Spinal cord (tissue), 10 donors: ENCODE results near the gene ZGPAT. TPM values are rescaled to one million over a fixed set of nuclear protein-coding genes. Genes with fewer than 3 reads are reported as not detected.

ENCODE experiments used
- DNase-seq, 6 donors: peaks; one replicate each; pipeline versions ENCODE4 v3.0.0 to v3.0.0-alpha.2; 2013 to 2015; ENCODE audit warnings: low spot score in 6 of 6, low read depth in 4 of 6
- H3K27ac ChIP-seq: one replicate; pipeline ENCODE4 v1.5.1; 2013; ENCODE audit warnings: low read depth, low read length, control low read depth
- H3K27me3 ChIP-seq: one replicate; pipeline ENCODE4 v1.6.1; 2013; ENCODE audit warnings: low read length; ENCODE audit not compliant: control insufficient read depth, insufficient read depth
- H3K36me3 ChIP-seq: one replicate; pipeline ENCODE4 v1.6.1; 2013; ENCODE audit warnings: low read length; ENCODE audit not compliant: control insufficient read depth, insufficient read depth
- H3K4me1 ChIP-seq: one replicate; pipeline ENCODE4 v1.6.1; 2013; ENCODE audit warnings: low read length; ENCODE audit not compliant: control insufficient read depth, insufficient read depth
- H3K4me3 ChIP-seq: one replicate; pipeline ENCODE4 v1.5.1; 2013; ENCODE audit warnings: low read depth, low read length, control low read depth
- H3K9me3 ChIP-seq: one replicate; pipeline ENCODE4 v1.6.1; 2013; ENCODE audit warnings: low read length; ENCODE audit not compliant: control insufficient read depth, insufficient read depth
- WGBS: methylation state at CpG from one replicate; pipeline ENCODE4 v1.1.5; 2013; ENCODE audit warnings: missing lambda C conversion rate; ENCODE audit not compliant: insufficient coverage; 5-methylcytosine and 5-hydroxymethylcytosine counted together
- polyA plus RNA-seq, 2 donors: library from polyadenylated mRNA; unstranded; fragments of 120-200 nt; gene quantifications; one replicate each; pipeline ENCODE4 v1.2.1, GENCODE V29; 2013; ENCODE audit not compliant: insufficient read length in 2 of 2
- total RNA-seq, 2 donors: library from RNA; depleted of rRNA in 1 of 2; stranded (reverse); fragments of 120-200 nt in 1 of 2; fragments of >200 nt in 1 of 2; gene quantifications; one replicate each; pipeline versions ENCODE4 v1.2.3 to v1.2.4, GENCODE V29; 2013 to 2014
- donor health status: healthy.

Gene ZGPAT
- total and polyA plus RNA-seq, 4 donors, result 6.9 to 34.6 (median 23.1) TPM

DNA sequence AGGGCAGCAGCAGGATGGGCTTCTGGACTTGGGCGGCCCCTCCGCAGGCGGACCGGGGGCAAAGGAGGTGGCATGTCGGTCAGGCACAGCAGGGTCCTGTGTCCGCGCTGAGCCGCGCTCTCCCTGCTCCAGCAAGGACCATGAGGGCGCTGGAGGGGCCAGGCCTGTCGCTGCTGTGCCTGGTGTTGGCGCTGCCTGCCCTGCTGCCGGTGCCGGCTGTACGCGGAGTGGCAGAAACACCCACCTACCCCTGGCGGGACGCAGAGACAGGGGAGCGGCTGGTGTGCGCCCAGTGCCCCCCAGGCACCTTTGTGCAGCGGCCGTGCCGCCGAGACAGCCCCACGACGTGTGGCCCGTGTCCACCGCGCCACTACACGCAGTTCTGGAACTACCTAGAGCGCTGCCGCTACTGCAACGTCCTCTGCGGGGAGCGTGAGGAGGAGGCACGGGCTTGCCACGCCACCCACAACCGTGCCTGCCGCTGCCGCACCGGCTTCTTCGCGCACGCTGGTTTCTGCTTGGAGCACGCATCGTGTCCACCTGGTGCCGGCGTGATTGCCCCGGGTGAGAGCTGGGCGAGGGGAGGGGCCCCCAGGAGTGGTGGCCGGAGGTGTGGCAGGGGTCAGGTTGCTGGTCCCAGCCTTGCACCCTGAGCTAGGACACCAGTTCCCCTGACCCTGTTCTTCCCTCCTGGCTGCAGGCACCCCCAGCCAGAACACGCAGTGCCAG, 11.0 kb upstream of the ZGPAT start, which contains the start of gene TNFRSF6B:
TSS of gene TNFRSF6B (plus strand) at position 25 of the 729 bp plus-strand sequence. CDS start at position 141, 116 bp downstream.
- DNase-seq, result peak in 1 of 6 donors; percentile 46
- 20% methylated on average over 52 of the region's 52 CpGs for WGBS
- peaks cover 97% of the 10 kb centered on the region for H3K36me3 ChIP-seq

DNA sequence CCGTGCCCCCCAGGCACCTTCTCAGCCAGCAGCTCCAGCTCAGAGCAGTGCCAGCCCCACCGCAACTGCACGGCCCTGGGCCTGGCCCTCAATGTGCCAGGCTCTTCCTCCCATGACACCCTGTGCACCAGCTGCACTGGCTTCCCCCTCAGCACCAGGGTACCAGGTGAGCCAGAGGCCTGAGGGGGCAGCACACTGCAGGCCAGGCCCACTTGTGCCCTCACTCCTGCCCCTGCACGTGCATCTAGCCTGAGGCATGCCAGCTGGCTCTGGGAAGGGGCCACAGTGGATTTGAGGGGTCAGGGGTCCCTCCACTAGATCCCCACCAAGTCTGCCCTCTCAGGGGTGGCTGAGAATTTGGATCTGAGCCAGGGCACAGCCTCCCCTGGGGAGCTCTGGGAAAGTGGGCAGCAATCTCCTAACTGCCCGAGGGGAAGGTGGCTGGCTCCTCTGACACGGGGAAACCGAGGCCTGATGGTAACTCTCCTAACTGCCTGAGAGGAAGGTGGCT, 10.4 kb upstream of the ZGPAT start:
- 67% methylated on average over 7 of the region's 7 CpGs for WGBS
- H3K36me3 ChIP-seq, result peaks cover 97% of the 10 kb centered on the region
- H3K27me3 ChIP-seq, result no peaks in the 10 kb centered on the region
- H3K4me1 ChIP-seq, result peaks cover 25% of the 10 kb centered on the region
- no peak overlapping the region for H3K27ac ChIP-seq
- DNase-seq, result no peak
- no peaks in the 10 kb centered on the region for H3K9me3 ChIP-seq
- peak overlapping the region; percentile 1 for H3K4me3 ChIP-seq

More for the DNA sequence above, 11.0 kb upstream of the ZGPAT start, which contains the start of gene TNFRSF6B:
- no peaks in the 10 kb centered on the region for H3K27me3 ChIP-seq
- H3K27ac ChIP-seq, result no peak within 1 kb of the TSS
- peak within 1 kb of the TSS; percentile 1 for H3K4me3 ChIP-seq
- H3K4me1 ChIP-seq, result peaks cover 25% of the 10 kb centered on the region
- H3K9me3 ChIP-seq, result no peaks in the 10 kb centered on the region

DNA sequence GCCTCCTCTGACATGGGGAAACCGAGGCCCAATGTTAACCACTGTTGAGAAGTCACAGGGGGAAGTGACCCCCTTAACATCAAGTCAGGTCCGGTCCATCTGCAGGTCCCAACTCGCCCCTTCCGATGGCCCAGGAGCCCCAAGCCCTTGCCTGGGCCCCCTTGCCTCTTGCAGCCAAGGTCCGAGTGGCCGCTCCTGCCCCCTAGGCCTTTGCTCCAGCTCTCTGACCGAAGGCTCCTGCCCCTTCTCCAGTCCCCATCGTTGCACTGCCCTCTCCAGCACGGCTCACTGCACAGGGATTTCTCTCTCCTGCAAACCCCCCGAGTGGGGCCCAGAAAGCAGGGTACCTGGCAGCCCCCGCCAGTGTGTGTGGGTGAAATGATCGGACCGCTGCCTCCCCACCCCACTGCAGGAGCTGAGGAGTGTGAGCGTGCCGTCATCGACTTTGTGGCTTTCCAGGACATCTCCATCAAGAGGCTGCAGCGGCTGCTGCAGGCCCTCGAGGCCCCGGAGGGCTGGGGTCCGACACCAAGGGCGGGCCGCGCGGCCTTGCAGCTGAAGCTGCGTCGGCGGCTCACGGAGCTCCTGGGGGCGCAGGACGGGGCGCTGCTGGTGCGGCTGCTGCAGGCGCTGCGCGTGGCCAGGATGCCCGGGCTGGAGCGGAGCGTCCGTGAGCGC, 9.8 kb upstream of the ZGPAT start:
- Histone ChIP-seq H3K9me3 (no peaks in the 10 kb centered on the region), H3K27me3 (no peaks in the 10 kb centered on the region), H3K4me1 (peaks cover 25% of the 10 kb centered on the region), H3K27ac (no peak overlapping the region), H3K36me3 (peaks cover 97% of the 10 kb centered on the region), H3K4me3 (no peak overlapping the region)
- 77% methylated on average over 25 of the region's 40 CpGs for WGBS
- DNase-seq, result no peak

DNA sequence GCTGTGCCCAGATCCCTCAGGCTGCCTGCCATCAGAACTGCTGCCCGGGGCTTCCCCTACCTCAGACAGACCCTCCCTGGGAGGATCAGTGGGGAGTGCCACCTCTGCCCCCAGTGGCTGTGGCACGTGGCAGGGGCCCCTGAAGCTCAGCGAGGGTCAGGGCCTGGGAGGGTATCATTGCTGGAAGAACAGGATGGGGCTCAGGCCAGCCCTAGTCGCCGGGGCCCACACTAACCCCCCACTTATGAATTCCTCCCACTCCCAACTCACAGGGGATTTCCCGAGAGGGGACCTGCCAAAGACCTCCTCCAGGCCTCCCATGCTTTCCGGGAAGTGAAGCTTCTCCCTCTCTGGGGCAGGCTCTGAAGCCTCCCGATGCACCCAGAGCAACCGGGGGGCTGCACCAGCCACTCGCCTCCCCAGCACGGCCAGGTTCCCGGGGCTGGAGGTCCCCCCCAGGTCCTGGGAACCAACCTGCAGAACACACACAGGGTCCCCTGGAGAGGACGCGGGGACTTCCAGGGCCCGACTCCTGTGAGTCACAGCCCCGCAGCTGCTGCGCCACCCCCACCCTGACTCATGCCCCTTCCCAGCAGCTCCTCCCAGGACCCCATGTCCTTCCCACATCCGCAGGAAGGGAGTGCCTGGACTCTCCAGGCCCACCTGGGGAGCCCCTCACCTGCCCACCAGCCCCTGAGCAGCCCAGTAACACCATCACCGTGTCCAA, 8.9 kb upstream of the ZGPAT start:
- 78% methylated on average over 16 of the region's 19 CpGs for WGBS
- Histone ChIP-seq H3K36me3 (peaks cover 100% of the 10 kb centered on the region), H3K9me3 (no peaks in the 10 kb centered on the region), H3K27ac (no peak overlapping the region), H3K27me3 (no peaks in the 10 kb centered on the region), H3K4me3 (no peak overlapping the region), H3K4me1 (peaks cover 25% of the 10 kb centered on the region)
- no peak for DNase-seq

DNA sequence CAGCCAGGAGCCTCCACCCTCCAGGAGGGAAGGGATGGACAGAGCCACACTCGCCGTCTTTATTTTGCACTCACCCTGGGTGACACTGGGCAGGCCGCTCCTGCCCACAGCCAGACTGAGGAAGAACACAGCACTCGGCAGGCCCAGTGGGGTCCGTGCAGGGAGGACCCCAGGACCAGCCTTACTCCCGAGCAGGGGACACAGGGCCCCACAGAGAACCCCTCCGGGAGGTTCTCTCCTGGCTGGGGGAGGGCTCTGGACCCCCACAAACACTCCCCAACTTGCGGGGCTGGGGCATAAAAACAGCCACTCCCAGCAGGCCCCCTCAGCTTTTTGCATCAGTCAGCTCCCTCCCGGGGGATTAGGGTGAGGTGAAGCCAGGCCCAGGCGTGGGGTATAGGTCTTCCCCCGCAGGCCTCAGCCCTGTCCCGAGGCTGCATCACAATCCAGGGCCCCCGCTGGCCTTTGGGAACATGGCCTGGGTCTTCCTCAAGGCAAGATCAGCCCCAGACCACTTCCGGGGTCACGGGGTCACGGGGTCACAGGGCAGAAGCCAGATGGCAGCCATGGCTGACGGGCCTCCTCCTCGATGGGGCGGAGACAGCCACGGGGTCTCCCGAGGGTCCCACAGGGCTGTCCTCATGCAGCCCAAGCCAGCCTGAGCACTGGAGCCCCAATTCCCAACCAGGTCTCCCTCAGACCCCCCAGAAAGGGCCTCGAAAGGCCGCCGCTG, 8.2 kb upstream of the ZGPAT start:
- Histone ChIP-seq H3K36me3 (peaks cover 100% of the 10 kb centered on the region), H3K4me3 (no peak overlapping the region), H3K27ac (no peak overlapping the region)

DNA sequence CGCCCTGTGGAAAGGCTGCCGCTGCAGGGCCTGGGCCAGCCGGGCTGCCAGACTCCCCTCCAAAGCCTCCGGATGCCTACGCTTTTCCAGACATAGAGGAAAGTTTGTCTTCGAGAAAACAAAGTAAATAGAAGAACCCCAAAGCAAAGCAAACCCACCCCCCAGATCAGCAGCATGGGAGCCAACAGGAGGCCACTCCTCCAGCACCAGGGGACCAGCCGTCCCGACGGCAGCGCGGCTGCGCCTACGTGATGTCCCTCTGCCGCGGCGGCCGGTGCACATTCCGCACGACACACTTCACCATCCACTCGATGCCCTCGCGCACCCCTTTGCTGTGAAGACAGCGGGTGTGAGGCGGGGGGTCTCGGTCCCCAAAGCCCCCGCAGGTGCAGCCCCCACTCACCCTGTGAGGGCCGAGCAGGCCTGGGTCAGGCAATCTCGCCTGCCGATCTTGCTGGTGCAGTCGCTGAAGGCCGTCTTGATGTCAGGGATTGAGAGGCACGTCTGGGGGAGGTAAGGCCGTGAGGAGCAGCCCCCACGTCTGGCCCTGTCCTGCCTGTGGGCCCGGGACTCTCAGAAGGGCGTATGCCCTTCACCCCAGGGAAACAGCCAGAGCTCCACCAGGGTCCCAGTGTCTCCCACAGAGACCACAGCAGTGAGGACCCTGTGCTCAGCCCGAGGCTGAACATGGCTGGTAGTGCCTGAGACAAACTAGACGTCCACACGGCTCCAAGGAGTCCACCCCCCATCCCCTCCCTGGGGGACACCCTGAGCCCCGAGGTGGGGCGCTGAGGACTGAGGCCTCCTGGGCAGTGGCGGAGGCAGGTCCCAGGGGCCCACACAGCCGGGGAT, 7.4 kb upstream of the ZGPAT start:
- DNase-seq, result no peak
- peaks cover 100% of the 10 kb centered on the region for H3K36me3 ChIP-seq

More for the DNA sequence above, 8.2 kb upstream of the ZGPAT start:
- Histone ChIP-seq H3K27me3 (no peaks in the 10 kb centered on the region), H3K9me3 (no peaks in the 10 kb centered on the region), H3K4me1 (peaks cover 25% of the 10 kb centered on the region)
- DNase-seq, result no peak
- 75% methylated on average over 21 of the region's 24 CpGs for WGBS

DNA sequence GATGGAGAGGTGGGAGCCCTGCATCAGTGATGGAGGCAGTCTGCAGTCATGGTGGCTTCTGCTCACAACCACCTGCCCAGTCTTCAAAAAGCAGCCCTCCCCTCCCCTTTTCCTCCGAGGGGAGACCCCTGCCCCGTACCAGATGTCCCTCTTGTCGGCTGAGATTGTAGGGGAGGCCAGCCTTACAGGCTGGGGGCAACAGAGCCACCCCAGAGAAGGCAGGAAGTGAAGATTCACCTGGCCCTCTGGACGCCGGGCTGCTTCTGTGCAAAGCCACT, 6.8 kb upstream of the ZGPAT start:
- DNase-seq, result no peak
- Histone ChIP-seq H3K36me3 (peaks cover 100% of the 10 kb centered on the region), H3K27ac (no peak overlapping the region)

More for the DNA sequence above, 7.4 kb upstream of the ZGPAT start:
- Histone ChIP-seq H3K9me3 (no peaks in the 10 kb centered on the region), H3K27me3 (no peaks in the 10 kb centered on the region), H3K27ac (no peak overlapping the region), H3K4me1 (peaks cover 25% of the 10 kb centered on the region), H3K4me3 (no peak overlapping the region)
- WGBS, result 87% methylated on average over 37 of the region's 43 CpGs

DNA sequence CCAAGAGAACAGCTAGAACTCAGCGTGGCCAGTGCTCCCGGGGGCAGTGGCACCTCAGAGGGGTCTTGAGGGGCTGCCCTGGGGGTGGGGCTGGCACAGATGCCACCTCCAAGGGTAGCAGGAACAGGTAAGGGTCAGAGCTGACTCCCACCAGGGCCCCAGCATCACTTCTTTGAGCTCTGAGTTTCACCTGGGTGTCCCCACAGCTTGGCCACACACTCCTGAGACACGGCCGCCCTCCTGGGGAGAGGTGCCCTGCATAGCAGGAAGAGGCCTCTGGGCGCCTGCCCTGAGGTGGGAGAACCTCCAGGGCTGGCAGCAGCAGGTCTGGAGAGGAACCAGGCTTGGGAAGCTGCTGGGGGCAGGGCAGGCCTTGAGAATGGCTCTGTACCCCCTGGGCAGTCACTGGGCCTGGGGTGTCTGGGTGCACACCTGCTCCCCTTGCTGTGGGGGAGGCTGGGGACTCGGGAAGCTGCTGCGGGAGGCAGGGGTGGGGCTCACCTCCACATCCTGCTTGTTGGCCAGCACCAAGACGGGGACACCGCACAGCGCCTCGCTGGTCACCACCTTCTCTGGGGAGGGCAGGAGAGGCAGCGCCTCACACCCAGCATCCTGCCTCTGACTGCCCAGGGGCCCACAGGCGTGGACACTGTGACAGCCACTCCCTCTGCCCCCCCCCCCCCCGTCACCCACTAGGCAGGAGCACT, 6.4 kb upstream of the ZGPAT start:
- Histone ChIP-seq H3K27me3 (no peaks in the 10 kb centered on the region), H3K4me1 (peaks cover 26% of the 10 kb centered on the region), H3K4me3 (no peak overlapping the region), H3K27ac (no peak overlapping the region), H3K9me3 (no peaks in the 10 kb centered on the region), H3K36me3 (peaks cover 100% of the 10 kb centered on the region)
- WGBS, result 90% methylated on average over 13 of the region's 14 CpGs
- DNase-seq, result no peak

More for the DNA sequence above, 6.8 kb upstream of the ZGPAT start:
- Histone ChIP-seq H3K4me3 (no peak overlapping the region), H3K27me3 (no peaks in the 10 kb centered on the region), H3K9me3 (no peaks in the 10 kb centered on the region), H3K4me1 (peaks cover 26% of the 10 kb centered on the region)
- WGBS, result 69% methylated on average over 4 of the region's 5 CpGs
